ENCODE measurements around the gene ARPC5.

DNA sequence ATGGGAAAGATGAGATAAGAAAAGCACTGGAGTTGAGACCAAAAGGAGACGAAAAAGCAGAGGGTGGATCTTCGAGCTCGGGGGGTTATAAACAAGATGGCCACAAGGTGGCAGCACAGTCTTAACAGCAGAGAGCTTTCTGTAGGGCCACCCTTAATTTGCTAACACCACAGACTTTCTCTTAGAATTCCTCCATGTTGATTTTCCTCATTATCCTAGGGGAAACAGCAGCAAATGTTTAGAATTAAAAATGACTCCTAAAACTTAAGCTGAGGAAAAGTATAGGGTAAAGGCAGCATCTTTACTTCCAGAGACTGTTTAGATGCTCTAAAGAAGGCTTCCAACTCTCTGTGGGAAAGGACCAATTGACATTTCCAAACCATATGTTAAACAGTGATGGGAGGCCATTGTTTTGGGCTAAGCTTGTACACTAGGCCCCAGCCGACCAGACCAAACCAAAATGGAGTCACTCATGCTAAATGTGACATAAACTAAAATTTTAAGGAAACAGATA, 20.0 kb upstream of the ARPC5 start:
- TF ChIP-seq, protein P1, sequence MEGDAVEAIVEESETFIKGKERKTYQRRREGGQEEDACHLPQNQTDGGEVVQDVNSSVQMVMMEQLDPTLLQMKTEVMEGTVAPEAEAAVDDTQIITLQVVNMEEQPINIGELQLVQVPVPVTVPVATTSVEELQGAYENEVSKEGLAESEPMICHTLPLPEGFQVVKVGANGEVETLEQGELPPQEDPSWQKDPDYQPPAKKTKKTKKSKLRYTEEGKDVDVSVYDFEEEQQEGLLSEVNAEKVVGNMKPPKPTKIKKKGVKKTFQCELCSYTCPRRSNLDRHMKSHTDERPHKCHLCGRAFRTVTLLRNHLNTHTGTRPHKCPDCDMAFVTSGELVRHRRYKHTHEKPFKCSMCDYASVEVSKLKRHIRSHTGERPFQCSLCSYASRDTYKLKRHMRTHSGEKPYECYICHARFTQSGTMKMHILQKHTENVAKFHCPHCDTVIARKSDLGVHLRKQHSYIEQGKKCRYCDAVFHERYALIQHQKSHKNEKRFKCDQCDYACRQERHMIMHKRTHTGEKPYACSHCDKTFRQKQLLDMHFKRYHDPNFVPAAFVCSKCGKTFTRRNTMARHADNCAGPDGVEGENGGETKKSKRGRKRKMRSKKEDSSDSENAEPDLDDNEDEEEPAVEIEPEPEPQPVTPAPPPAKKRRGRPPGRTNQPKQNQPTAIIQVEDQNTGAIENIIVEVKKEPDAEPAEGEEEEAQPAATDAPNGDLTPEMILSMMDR (IDR thresholded peaks at IDR 0.05; ENCODE audit: low read length): peak; percentile 80
- TF ChIP-seq EZH2 (IDR thresholded peaks at IDR 0.05; ENCODE audit: borderline replicate concordance, low read length): no peak

Measured in OCI-LY1 (cell line).